HepG2 (cell line): Measurements from ENCODE around the gene KRT84.

Experiments used
- GATA4 ChIP-seq: sonication (generic); IDR thresholded peaks from 2 replicates; pipeline ENCODE4 v1.6.1; 2016; ENCODE audit warnings: antibody characterized with exemption, low read depth, borderline replicate concordance
- NBN ChIP-seq: fragments of 450-650 bp; conservative IDR thresholded peaks from 2 replicates; pipeline ENCODE4 v1.6.1; 2017
- SP2 ChIP-seq: sonication (generic); formaldehyde crosslinking; IDR thresholded peaks from 2 replicates; pipeline ENCODE4 v1.5.1; 2020; ENCODE audit warnings: mild to moderate bottlenecking, missing genetic modification reagents
- ZNF644 ChIP-seq: IDR thresholded peaks from 2 replicates; pipeline ENCODE4 v1.6.1; 2016; ENCODE audit warnings: low read depth
- TF ChIP-seq, protein P1 (sequence below): IDR thresholded peaks from 2 replicates; pipeline ENCODE4 v1.6.1; 2016; ENCODE audit warnings: missing compliant biosample characterization, missing genetic modification reagents, borderline replicate concordance
- TF ChIP-seq, protein P2 (sequence below), 2 experiments: fragments of 450-650 bp in 1 of 2; sonication (generic) in 1 of 2; formaldehyde crosslinking in 1 of 2; IDR thresholded peaks; 2 replicates each; pipeline versions ENCODE4 v1.6.1 to v1.8.0; 2016 to 2022; ENCODE audit warnings: antibody characterized with exemption in 1 of 2, mild to moderate bottlenecking in 1 of 2, missing genetic modification reagents in 1 of 2

DNA sequence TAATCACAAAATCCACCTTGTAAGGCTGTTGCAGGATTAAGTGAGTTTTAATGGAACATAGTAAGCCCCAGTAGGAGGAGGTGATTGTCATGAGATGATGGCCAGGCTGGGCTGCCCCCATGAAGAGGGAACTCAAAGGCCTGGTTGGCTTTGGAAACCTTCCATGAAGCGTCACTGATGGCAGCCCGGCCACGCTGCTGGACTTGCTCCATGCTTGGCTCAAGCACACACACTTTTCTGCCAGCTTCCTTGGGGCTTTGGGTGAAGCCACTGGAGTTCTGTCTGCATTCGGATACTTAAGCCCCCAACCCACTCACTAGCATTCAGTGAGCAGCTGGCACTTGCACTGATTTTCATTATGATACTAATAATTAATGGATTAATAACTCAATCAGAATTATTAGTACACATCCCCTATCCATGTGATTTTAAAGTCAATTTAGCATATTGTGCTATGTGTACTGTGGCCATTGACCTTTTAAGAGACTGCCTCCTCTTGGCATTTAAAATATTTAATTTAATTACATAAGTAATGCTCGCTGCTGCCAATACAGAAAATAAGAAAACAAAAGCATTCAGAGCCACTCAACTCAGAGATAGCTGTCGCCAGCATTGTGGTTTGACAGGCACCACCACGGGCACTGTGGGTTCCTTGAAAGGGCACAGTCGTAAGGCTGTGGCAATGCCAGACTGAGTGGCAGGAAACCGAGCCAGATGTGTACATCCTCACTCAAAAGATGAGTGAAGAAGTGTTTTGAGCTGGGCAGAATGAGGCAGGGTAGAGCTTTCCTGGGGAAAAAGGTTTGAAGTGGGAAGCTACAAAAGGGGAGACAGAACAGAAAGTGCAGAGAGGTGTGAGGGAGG, 34.0 kb downstream of the KRT84 start:
- no peak for TF ChIP-seq GATA4
- no peak for TF ChIP-seq NBN
- TF ChIP-seq, protein P1, sequence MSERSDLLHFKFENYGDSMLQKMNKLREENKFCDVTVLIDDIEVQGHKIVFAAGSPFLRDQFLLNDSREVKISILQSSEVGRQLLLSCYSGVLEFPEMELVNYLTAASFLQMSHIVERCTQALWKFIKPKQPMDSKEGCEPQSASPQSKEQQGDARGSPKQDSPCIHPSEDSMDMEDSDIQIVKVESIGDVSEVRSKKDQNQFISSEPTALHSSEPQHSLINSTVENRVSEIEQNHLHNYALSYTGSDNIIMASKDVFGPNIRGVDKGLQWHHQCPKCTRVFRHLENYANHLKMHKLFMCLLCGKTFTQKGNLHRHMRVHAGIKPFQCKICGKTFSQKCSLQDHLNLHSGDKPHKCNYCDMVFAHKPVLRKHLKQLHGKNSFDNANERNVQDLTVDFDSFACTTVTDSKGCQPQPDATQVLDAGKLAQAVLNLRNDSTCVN (CRISPR knock-in tag) = no peak
- no peak for TF ChIP-seq SP2 (CRISPR knock-in tag)
- TF ChIP-seq, protein P2, sequence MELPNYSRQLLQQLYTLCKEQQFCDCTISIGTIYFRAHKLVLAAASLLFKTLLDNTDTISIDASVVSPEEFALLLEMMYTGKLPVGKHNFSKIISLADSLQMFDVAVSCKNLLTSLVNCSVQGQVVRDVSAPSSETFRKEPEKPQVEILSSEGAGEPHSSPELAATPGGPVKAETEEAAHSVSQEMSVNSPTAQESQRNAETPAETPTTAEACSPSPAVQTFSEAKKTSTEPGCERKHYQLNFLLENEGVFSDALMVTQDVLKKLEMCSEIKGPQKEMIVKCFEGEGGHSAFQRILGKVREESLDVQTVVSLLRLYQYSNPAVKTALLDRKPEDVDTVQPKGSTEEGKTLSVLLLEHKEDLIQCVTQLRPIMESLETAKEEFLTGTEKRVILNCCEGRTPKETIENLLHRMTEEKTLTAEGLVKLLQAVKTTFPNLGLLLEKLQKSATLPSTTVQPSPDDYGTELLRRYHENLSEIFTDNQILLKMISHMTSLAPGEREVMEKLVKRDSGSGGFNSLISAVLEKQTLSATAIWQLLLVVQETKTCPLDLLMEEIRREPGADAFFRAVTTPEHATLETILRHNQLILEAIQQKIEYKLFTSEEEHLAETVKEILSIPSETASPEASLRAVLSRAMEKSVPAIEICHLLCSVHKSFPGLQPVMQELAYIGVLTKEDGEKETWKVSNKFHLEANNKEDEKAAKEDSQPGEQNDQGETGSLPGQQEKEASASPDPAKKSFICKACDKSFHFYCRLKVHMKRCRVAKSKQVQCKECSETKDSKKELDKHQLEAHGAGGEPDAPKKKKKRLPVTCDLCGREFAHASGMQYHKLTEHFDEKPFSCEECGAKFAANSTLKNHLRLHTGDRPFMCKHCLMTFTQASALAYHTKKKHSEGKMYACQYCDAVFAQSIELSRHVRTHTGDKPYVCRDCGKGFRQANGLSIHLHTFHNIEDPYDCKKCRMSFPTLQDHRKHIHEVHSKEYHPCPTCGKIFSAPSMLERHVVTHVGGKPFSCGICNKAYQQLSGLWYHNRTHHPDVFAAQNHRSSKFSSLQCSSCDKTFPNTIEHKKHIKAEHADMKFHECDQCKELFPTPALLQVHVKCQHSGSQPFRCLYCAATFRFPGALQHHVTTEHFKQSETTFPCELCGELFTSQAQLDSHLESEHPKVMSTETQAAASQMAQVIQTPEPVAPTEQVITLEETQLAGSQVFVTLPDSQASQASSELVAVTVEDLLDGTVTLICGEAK (IDR thresholded peaks at IDR 0.05) = no peak
- TF ChIP-seq, protein P2 (CRISPR knock-in tag; IDR thresholded peaks at IDR 0.05) = no peak
- no peak for TF ChIP-seq ZNF644
